ENCODE measurements around the gene RNASE1. TPM values are rescaled to one million over a fixed set of nuclear protein-coding genes. Genes with fewer than 3 reads are reported as not detected.
A peak's percentile ranks its signal among the peaks of the same experiment; 100 is the strongest.
"Not testable (repeated sequence)": the region's sequence is repeated elsewhere in the genome, so short reads cannot be mapped to it uniquely, and the experiment has no call there.

Gene RNASE1
- polyA plus RNA-seq (ENCODE audit: insufficient read length in 4 of 4) = 100 to 1,000 TPM; 164 to 175 (median 169) TPM

DNA sequence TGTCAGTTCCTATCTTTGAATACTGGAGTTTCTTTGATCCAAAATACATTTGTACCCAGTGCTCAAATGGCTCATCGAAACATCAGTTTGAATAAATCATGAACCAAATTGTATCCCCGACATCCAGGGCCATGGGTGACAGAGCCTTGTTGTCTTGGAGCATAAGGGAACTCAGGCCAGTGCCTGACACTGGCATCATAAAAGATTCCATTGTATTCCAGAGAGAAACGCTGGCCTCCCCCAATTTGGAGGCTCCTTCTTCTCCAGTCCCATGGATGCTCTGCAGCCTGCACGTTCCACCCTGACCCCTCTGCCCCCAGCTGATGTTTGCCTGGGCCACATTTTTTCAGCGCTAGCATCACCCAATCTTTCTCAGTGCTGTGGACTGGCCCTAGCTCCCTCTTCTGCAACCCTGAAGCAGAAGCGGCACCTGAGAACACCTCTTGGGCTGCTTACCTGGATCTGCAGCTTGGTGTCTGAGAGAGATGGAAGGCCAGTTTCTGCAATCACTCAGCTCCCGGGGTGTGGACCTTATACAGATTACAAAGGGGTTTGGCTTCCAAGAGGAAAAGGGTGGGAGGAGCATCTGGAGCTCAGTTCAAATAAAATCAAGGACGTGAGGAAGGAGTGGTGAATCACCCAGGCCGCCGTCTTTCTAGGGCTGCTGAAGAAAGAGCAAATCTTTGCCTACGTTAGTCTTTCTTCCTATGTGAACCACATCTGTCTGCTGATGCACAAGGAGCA is at the start of gene RNASE1:
TSS of gene RNASE1 (minus strand) at position 504 of the 744 bp plus-strand sequence. CDS start 776 bp downstream, outside the sequence.
- no peak for DNase-seq (ENCODE audit: low read depth in 4 of 4, low spot score in 3 of 4)

DNA sequence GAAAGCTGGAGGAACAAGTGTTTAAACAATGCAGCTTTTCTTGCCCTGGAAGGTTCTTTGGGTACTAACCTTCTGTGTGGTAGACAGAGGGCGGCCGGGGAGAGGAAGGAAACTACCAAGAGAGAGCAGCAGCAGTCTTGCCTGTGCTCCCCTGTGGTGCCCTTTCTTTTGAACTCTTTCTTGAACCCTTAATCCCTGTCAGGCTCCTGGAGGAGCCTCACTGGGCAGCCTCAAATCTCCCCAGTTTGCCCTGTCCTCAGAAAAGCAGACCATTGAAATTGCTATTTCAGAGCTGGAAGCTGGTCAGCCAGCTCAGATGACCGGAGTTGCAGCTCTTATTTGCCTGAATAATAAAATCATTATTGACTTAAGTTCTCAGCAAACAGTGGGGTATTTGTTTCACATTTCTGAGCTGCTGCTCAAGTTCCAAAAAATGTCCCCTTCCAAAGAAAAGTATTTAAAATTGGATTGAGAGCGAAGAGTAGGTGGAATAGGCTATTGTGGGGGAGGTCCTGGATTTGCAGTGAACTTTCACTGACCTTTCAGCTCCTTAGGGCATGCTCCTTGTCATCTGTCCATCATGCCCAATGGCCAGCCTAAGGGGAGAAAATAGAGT is 46.4 kb upstream of the RNASE1 start:
- no peak for DNase-seq (ENCODE audit: low read depth in 4 of 4, low spot score in 3 of 4)

- no peak for DNase-seq (ENCODE audit: low read depth in 4 of 4, low spot score in 3 of 4)
Measured at GRCh38 chr14:20848316-20848954, 45.8 kb upstream of the RNASE1 start.

DNA sequence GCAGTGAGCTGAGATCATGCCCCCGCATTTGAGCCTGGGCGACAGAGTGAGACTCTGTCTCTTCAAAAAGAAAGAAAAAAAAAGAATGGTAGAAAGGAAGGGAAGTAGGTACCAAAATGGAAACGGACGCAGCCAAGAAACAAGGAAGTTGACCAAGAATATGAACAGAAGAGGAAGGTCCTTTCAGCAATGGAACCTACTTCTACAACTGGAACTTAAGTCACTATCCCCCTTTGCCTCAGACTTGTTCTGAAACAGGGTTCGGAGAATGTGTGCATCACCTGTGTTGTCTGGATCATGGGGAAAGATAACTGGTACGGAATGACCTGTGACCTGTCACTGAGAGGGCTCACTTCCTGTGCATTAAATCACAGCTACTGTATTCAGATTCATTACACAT is 43.9 kb upstream of the RNASE1 start:
- no peak for DNase-seq (ENCODE audit: low read depth in 4 of 4, low spot score in 3 of 4)

GRCh38 chr14:20841096-20841495 is 38.5 kb upstream of the RNASE1 start:
- no peak for DNase-seq (ENCODE audit: low read depth in 4 of 4, low spot score in 3 of 4)

- DNase-seq (ENCODE audit: low read depth in 4 of 4, low spot score in 3 of 4) = no peak
Measured at GRCh38 chr14:20837831-20838230, 35.2 kb upstream of the RNASE1 start.

- DNase-seq (ENCODE audit: low read depth in 4 of 4, low spot score in 3 of 4) = peak in 1 of 4 donors; percentile 14
Measured at GRCh38 chr14:20836668-20837338, 34.2 kb upstream of the RNASE1 start.

- DNase-seq (ENCODE audit: low read depth in 4 of 4, low spot score in 3 of 4) = no peak
Measured at GRCh38 chr14:20834899-20835298, 32.3 kb upstream of the RNASE1 start.

- DNase-seq (ENCODE audit: low read depth in 4 of 4, low spot score in 3 of 4) = no peak
Measured at GRCh38 chr14:20830831-20831230, 28.2 kb upstream of the RNASE1 start.

- DNase-seq (ENCODE audit: low read depth in 4 of 4, low spot score in 3 of 4) = not testable (repeated sequence)
Measured at GRCh38 chr14:20828024-20828694, 25.5 kb upstream of the RNASE1 start.

GRCh38 chr14:20827326-20827725 is 24.7 kb upstream of the RNASE1 start:
- no peak for DNase-seq (ENCODE audit: low read depth in 4 of 4, low spot score in 3 of 4)

DNA sequence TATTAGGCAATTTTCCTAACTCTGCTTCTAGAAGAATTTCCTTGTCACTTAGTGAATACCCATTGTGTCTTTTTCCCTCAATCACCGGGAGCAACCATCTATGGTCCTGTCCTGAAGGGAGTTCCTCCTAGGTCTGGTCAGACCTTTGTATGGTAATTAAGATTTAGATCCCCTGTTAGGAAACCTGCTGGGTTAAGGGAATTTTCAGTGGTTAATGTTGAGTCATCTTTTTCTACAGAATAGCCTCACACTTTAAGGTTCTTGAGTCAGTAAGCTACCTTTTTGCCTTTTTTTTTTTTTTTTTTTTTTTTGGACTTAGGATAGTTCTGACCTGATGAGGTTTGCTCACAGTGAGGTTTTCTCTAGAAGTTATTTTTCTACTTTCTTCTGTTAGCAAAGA is 24.0 kb upstream of the RNASE1 start:
- DNase-seq (ENCODE audit: low read depth in 4 of 4, low spot score in 3 of 4) = not testable (repeated sequence)

DNA sequence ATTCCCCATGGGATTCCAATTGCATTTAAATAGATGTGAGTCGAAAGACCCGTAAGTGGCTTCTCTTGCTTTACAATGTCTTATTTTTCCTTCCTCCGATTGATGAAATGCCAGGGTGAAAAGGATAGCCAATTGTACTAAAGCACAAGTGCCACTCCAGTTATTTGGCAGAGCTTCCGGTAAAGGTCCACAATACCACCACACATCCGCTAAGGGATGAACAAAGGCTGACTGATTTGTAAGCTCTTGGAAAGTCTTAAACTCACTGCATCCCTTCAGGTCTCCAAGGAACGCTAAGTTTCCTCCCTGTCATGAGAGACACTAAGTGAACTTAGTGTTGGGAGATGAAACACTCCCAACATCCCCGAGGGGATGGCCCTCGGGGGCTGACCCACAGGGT is 21.2 kb upstream of the RNASE1 start:
- DNase-seq (ENCODE audit: low read depth in 4 of 4, low spot score in 3 of 4) = no peak

DNA sequence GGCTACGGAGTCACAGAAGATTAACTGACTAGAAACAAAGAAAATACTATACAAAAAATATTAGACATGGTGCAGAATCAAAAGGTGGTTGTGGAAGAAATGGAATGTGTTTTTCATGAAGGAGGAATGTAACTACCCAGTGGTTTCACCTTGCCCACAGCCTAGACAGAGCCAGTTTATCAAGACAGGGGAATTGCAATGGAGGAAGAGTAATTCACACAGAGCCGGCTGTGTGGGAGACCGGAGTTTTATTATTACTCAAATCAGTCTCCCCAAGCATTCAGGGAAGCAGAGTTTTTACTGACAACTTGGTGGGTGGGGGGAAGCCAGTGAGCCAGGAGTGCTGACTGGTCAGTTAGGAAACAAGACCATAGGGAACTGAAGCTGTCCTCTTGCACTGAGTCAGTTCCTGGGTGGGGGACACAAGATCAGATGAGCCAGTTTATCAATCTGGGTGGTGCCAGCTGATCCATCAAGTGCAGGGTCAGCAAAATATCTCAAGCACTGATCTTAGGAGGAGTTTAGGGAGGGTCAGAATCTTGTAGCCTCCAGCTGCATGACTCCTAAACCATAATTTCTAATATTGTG is 19.0 kb upstream of the RNASE1 start:
- not testable (repeated sequence) for DNase-seq (ENCODE audit: low read depth in 4 of 4, low spot score in 3 of 4)

- no peak for DNase-seq (ENCODE audit: low read depth in 4 of 4, low spot score in 3 of 4)
Measured at GRCh38 chr14:20820063-20820904, 17.6 kb upstream of the RNASE1 start.

DNA sequence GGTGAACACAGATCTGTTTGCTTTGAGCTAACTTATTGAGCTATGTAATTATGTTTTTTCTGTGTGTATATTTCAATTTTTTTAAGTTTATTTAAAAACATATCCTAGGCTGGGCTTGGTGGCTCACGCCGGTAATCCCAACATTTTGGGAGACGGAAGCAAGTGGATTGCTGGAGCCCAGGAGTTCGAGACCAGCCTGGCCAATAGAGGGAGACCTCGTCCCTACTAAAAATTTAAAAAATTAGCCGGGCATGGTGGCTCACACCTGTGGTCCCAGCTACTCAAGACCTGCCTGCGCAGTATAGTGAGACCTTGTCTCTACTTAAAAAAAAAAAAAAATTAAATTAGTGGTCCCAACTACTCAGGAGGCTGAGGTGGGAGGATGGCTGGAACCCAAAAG is 16.2 kb upstream of the RNASE1 start:
- no peak for DNase-seq (ENCODE audit: low read depth in 4 of 4, low spot score in 3 of 4)

DNA sequence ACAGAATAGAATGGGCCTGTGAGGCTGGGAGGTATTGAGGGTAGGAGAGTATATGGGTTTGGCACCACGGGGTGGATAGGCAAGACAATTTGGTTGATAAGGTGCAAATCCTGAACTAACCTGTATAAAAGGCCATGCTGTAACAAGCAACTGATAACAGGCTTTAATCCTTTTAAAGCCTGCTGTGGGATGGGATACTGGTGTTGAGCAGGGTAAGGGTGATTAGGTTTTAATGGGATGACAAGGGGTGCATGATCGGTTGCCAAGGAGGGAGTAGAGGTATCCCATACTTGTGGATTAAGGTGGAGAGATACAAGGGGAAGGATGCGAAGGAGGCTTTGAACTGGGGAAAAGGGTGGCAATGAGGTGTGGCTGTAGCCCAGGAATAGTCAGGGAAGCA is 13.3 kb upstream of the RNASE1 start:
- DNase-seq (ENCODE audit: low read depth in 4 of 4, low spot score in 3 of 4) = not testable (repeated sequence)

- DNase-seq (ENCODE audit: low read depth in 4 of 4, low spot score in 3 of 4) = no peak
Measured at GRCh38 chr14:20811986-20812975, 9.6 kb upstream of the RNASE1 start.

Measured in right renal pelvis (tissue), 4 donors.